SK-N-SH (cell line): ENCODE results near the gene RNU5D-1. TPM values are rescaled to one million over a fixed set of nuclear protein-coding genes. Genes with fewer than 3 reads are reported as not detected.

Experiments
- CTCF ChIA-PET: fragments of 300-600, 350-600 bp; formaldehyde crosslinking; extraction: SDS; loops from one replicate; lab custom pipeline; 2021; lab: Yijun Ruan, JAX
- POLR2A ChIA-PET: fragments of 350-600 bp; sonication (Branson Sonifier 250); formaldehyde crosslinking; extraction: SDS; loops from one replicate; lab custom pipeline; 2020; ENCODE audit warnings: antibody characterized with exemption, inconsistent platforms; lab: Yijun Ruan, JAX
- DNase-seq: peaks from one replicate; pipeline ENCODE4 v3.0.0; 2012
- H2AFZ ChIP-seq: fragments of 200-600 bp; sonication (generic); 2 replicates; pipeline ENCODE4 v1.8.1; 2016; ENCODE audit warnings: antibody characterized with exemption, mild to moderate bottlenecking, low read depth
- H3F3A ChIP-seq: fragments of 200-600 bp; sonication (generic); replicated peaks from 2 replicates; pipeline ENCODE3; 2016; ENCODE audit warnings: antibody characterized with exemption, mild to moderate bottlenecking; ENCODE audit not compliant: insufficient read depth
- H3K27ac ChIP-seq, 2 experiments: fragments of 200-500 bp in 1 of 2; fragments of 200-600 bp in 1 of 2; sonication (Bioruptor generic) in 1 of 2; sonication (generic), shearing (Covaris generic) in 1 of 2; 2 replicates each; pipeline versions ENCODE4 v1.5.1 to v1.6.1; 2014 to 2016; ENCODE audit warnings: low read depth in 2 of 2, inconsistent platforms in 1 of 2, low read length in 1 of 2, mild to moderate bottlenecking in 1 of 2, mixed read lengths in 1 of 2
- H3K27me3 ChIP-seq: fragments of 200-600 bp; sonication (generic), shearing (Covaris generic); 2 replicates; pipeline ENCODE4 v1.6.1; 2016; ENCODE audit warnings: mixed run types; ENCODE audit not compliant: insufficient read depth
- H3K36me3 ChIP-seq, 2 experiments: fragments of 200-500 bp in 1 of 2; fragments of 200-600 bp in 1 of 2; sonication (Bioruptor generic) in 1 of 2; sonication (generic) in 1 of 2; replicated peaks in 1 of 2; 2 replicates each; pipeline versions ENCODE3 to v1.5.1; 2014 to 2016; ENCODE audit warnings: low read length in 1 of 2, mild to moderate bottlenecking in 1 of 2; ENCODE audit not compliant: insufficient read depth in 2 of 2, control insufficient read depth in 1 of 2
- H3K4me1 ChIP-seq, 2 experiments: fragments of 200-500 bp in 1 of 2; fragments of 200-600 bp in 1 of 2; sonication (Bioruptor generic) in 1 of 2; sonication (generic), shearing (Covaris generic) in 1 of 2; 2 replicates each; pipeline versions ENCODE4 v1.5.1 to v1.6.1; 2014 to 2016; ENCODE audit warnings: low read depth in 1 of 2, low read length in 1 of 2, mixed run types in 1 of 2; ENCODE audit not compliant: insufficient read depth in 2 of 2, control insufficient read depth in 1 of 2
- H3K4me2 ChIP-seq: fragments of 200-600 bp; sonication (generic), shearing (Covaris generic); 2 replicates; pipeline ENCODE4 v1.6.1; 2017; ENCODE audit warnings: mixed run types
- H3K4me3 ChIP-seq, 2 experiments: fragments of 200-500 bp in 1 of 2; fragments of 200-600 bp in 1 of 2; sonication (Bioruptor generic) in 1 of 2; sonication (generic), shearing (Covaris generic) in 1 of 2; 2 replicates each; pipeline versions ENCODE4 v1.5.1 to v1.8.1; 2014 to 2016; ENCODE audit warnings: low read depth in 2 of 2, inconsistent platforms in 1 of 2, low read length in 1 of 2, mild to moderate bottlenecking in 1 of 2, mixed read lengths in 1 of 2, moderate library complexity in 1 of 2
- H3K79me2 ChIP-seq: fragments of 200-600 bp; sonication (generic); 2 replicates; pipeline ENCODE4 v1.8.1; 2017; ENCODE audit warnings: mild to moderate bottlenecking; ENCODE audit not compliant: insufficient read depth
- H3K9ac ChIP-seq: fragments of 200-600 bp; sonication (generic); 2 replicates; pipeline ENCODE4 v1.6.1; 2017; ENCODE audit warnings: mixed run types
- H3K9me2 ChIP-seq: fragments of 200-600 bp; sonication (generic); 2 replicates; pipeline ENCODE4 v1.6.1; 2017; ENCODE audit warnings: mixed run types
- H3K9me3 ChIP-seq: fragments of 200-600 bp; sonication (generic); 2 replicates; pipeline ENCODE4 v1.6.1; 2017; ENCODE audit warnings: mixed run types, mild to moderate bottlenecking, moderate library complexity
- H4K20me1 ChIP-seq: fragments of 200-600 bp; sonication (generic); 2 replicates; pipeline ENCODE4 v1.6.1; 2017; ENCODE audit warnings: mild to moderate bottlenecking, mixed run types; ENCODE audit not compliant: insufficient read depth
- CHD2 ChIP-seq: fragments of 150-350 bp; IDR thresholded peaks from 2 replicates; pipeline ENCODE4 v1.6.1; 2018; ENCODE audit warnings: low read length; ENCODE audit not compliant: partially characterized antibody
- FOSL2 ChIP-seq: IDR thresholded peaks from 2 replicates; pipeline ENCODE4 v1.4.0; 2012; ENCODE audit warnings: low read depth, mild to moderate bottlenecking, moderate library complexity, borderline replicate concordance
- FOXJ3 ChIP-seq: sonication (generic); formaldehyde crosslinking; IDR thresholded peaks from 2 replicates; pipeline ENCODE4 v1.5.1; 2020; ENCODE audit warnings: mild to moderate bottlenecking, missing genetic modification reagents
- FOXM1 ChIP-seq: IDR thresholded peaks from 2 replicates; pipeline ENCODE4 v1.4.0; 2012; ENCODE audit warnings: low read depth, mild to moderate bottlenecking
- GABPA ChIP-seq: IDR thresholded peaks from 2 replicates; pipeline ENCODE4 v1.4.0; 2012; ENCODE audit warnings: low read depth, mild to moderate bottlenecking
- IRF3 ChIP-seq: fragments of 150-350 bp; IDR thresholded peaks from 2 replicates; pipeline ENCODE4 v1.6.1; 2016; ENCODE audit warnings: mild to moderate bottlenecking, low read depth, low read length
- JUND ChIP-seq: IDR thresholded peaks from 2 replicates; pipeline ENCODE4 v1.4.0; 2012
- MAX ChIP-seq: IDR thresholded peaks from 2 replicates; pipeline ENCODE4 v1.4.0; 2012; ENCODE audit warnings: low read depth
- MXI1 ChIP-seq: IDR thresholded peaks from 2 replicates; pipeline ENCODE4 v1.6.1; 2012; ENCODE audit warnings: mild to moderate bottlenecking, low read depth, low read length, improper control_type of control experiment
- PBX3 ChIP-seq: IDR thresholded peaks from 2 replicates; pipeline ENCODE4; 2012
- POLR2AphosphoS5 ChIP-seq: IDR thresholded peaks from 2 replicates; pipeline ENCODE4 v1.6.1; 2012; ENCODE audit warnings: low read depth, low read length
- RCOR1 ChIP-seq: fragments of 150-350 bp; IDR thresholded peaks from 2 replicates; pipeline ENCODE4 v1.6.1; 2017; ENCODE audit warnings: antibody characterized with exemption, low read length
- SIN3A ChIP-seq: IDR thresholded peaks from 2 replicates; pipeline ENCODE4 v1.6.1; 2012; ENCODE audit warnings: low read depth, mild to moderate bottlenecking, low read length, moderate library complexity, borderline replicate concordance
- SMC3 ChIP-seq: IDR thresholded peaks from 2 replicates; pipeline ENCODE4 v1.6.1; 2012; ENCODE audit warnings: low read depth, low read length, improper control_type of control experiment
- TAF1 ChIP-seq: IDR thresholded peaks from 2 replicates; pipeline ENCODE4 v1.6.1; 2012; ENCODE audit warnings: low read depth, mild to moderate bottlenecking, low read length, moderate library complexity, borderline replicate concordance
- TCF12 ChIP-seq: IDR thresholded peaks from 2 replicates; pipeline ENCODE4 v1.4.0; 2012
- WGBS: methylation state at CpG from one replicate; pipeline ENCODE4 v1.1.6; 2017; ENCODE audit warnings: low lambda C conversion rate; 5-methylcytosine and 5-hydroxymethylcytosine counted together
- polyA plus RNA-seq, 3 experiments: library from polyadenylated mRNA; depleted of rRNA; stranded (reverse); fragments of >200 nt; gene quantifications; 2 replicates each; pipeline ENCODE4 v1.2.3, GENCODE V29; 2012

RNU5D-1 gene
- polyA plus RNA-seq, 1 of the 3 experiments (the other 2 are of a cell fraction): not detected

DNA sequence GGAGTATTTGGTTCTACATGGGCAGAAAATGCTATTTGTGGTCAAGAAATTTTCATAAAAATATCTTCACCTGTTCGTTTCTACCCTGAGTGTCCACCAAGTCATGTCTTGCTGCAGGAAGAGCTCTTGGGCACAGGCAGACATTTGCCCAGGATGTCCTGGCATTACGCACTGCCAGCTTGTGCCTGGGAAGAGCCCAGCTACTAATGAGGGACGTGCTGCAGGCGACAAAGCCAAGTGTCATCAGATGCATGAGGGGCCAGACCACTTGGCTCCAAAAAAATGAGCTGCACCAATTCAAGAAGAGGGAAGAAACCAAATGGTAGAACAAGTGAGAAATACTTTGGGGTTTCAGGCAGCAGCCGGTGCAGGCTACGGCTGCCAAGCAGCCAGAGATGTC lies 12.9 kb downstream of the RNU5D-1 start:
- Histone ChIP-seq H3K27ac (no peak overlapping the region), H3K36me3 (no peaks in the 10 kb centered on the region), H3K4me1 (no peaks in the 10 kb centered on the region), H3K9me2 (no peaks in the 10 kb centered on the region), H3F3A (peaks cover 19% of the 10 kb centered on the region), H2AFZ (no peak overlapping the region), H3K9ac (no peak overlapping the region), H3K4me2 (no peak overlapping the region), H3K4me3 (no peak overlapping the region), H3K79me2 (no peaks in the 10 kb centered on the region), H4K20me1 (no peaks in the 10 kb centered on the region), H3K27me3 (no peaks in the 10 kb centered on the region), H3K9me3 (no peaks in the 10 kb centered on the region)
- CTCF ChIA-PET: interaction anchor here (1.8 to 7.8 kb wide), 3 partner anchors 10 to 21 kb away, joined by 5 to 52 read pairs (median 9); partner anchors contain the start of gene RNU5D-1
- WGBS: 80% methylated on average over 5 of the region's 6 CpGs
- no peak for DNase-seq
- no peak for TF ChIP-seq TAF1
- no peak for TF ChIP-seq PBX3
- no peak for TF ChIP-seq FOXJ3 (CRISPR knock-in tag)
- TF ChIP-seq MXI1: no peak
- TF ChIP-seq FOSL2: no peak
- no peak for TF ChIP-seq SMC3
- TF ChIP-seq SIN3A: no peak
- no peak for TF ChIP-seq IRF3
- TF ChIP-seq POLR2AphosphoS5: no peak
- TF ChIP-seq GABPA: no peak
- no peak for TF ChIP-seq JUND
- no peak for TF ChIP-seq TCF12
- no peak for TF ChIP-seq RCOR1
- TF ChIP-seq CHD2: no peak
- TF ChIP-seq MAX: no peak
- POLR2A ChIA-PET: no interaction called here

DNA sequence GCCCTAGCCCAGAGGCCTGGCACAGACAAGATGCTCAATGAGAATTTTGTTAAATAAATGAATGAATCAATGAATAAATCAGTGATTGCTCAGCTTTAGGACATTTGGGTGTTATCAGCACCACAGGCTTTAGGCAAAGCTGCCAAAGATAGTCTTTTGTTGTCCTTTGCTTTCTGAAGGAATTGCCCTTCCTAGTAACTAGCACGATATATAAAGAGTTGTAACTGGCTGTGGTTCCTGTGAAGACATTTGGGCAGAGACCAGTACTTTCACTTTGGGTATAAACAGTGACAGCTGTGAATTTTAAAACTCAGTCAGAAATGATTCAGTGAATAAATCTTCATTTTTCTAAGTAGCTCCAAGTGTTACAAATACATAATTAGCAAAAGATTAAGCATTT lies 13.3 kb downstream of the RNU5D-1 start:
- Histone ChIP-seq H3K79me2 (no peaks in the 10 kb centered on the region), H3K27ac (no peak overlapping the region), H3K9me2 (no peaks in the 10 kb centered on the region), H3K27me3 (no peaks in the 10 kb centered on the region), H3K36me3 (no peaks in the 10 kb centered on the region), H3F3A (peaks cover 19% of the 10 kb centered on the region), H3K4me3 (no peak overlapping the region), H3K4me2 (no peak overlapping the region), H3K9ac (no peak overlapping the region), H3K4me1 (no peaks in the 10 kb centered on the region), H3K9me3 (no peaks in the 10 kb centered on the region), H2AFZ (no peak overlapping the region), H4K20me1 (no peaks in the 10 kb centered on the region)
- ChIA-PET POLR2A (no interaction called here), CTCF (interaction anchor here (1.8 to 7.8 kb wide), 3 partner anchors 10 to 21 kb away, joined by 5 to 52 read pairs (median 9); partner anchors contain the start of gene RNU5D-1)
- DNase-seq: no peak
- 92% methylated on average over 1 of the region's 1 CpG for whole genome bisulfite sequencing
- no peak for TF ChIP-seq FOXM1
